A549 (cell line): ENCODE results near the gene PRL.
A peak's percentile ranks its signal among the peaks of the same experiment; 100 is the strongest.

Experiments
- EP300 ChIP-seq, 2 experiments: fragments of >200 bp; sonication (Bioruptor Twin); formaldehyde crosslinking; IDR thresholded peaks; 2 replicates in 1 of 2; 3 replicates in 1 of 2; pipeline ENCODE4 v1.6.1; 2016 to 2017
- MAFK ChIP-seq: fragments of 450-650 bp; IDR thresholded peaks from 2 replicates; pipeline ENCODE4 v1.6.1; 2014; ENCODE audit not compliant: partially characterized antibody
- RFX5 ChIP-seq: fragments of 450-650 bp; IDR thresholded peaks from 2 replicates; pipeline ENCODE4 v1.7.1; 2014; ENCODE audit warnings: antibody characterized with exemption, mild to moderate bottlenecking, moderate library complexity
- ZFP36 ChIP-seq: fragments of 450-650 bp; IDR thresholded peaks from 2 replicates; pipeline ENCODE4 v1.6.1; 2014; ENCODE audit warnings: borderline replicate concordance; ENCODE audit not compliant: partially characterized antibody
- TF ChIP-seq, protein P1 (sequence below): fragments of >200 bp; sonication (Bioruptor Twin); formaldehyde crosslinking; IDR thresholded peaks from 3 replicates; pipeline ENCODE4 v1.5.1; 2016

DNA sequence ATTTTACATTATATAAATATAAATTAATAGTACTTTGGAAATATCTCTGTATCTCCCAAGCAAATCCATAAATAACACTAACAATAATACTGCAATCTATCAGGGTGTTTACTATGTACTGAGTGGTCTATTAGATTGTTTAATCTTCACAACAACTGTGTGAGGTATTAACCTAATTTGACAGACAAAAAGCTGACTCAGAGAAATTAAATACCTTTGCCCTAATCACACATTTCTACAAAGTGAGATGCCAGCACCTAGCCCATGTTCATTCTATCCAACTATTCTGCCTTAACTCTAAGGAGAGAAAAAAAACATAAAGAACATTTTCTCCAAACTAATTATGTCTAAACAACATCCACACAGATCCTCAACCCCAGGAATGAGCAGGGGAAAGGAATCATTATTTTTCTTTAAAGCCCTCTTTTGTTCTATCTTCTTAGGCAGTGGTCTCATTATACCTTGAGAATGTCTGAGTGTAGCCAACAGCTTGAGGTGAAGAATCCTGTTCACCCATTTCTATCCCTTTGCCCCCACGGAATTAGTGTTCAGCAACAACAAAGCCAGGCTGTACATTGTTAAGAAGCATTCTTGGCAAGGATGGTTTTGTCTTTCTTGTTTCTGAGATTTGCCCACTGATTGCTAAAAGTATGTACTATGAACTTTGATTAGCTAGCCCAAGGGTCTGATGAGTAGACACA lies 42.7 kb downstream of the PRL start:
- TF ChIP-seq EP300 (IDR thresholded peaks at IDR 0.05) (no peak), ZFP36 (no peak), RFX5 (no peak), MAFK (peak; percentile 60)
- TF ChIP-seq, protein P1, sequence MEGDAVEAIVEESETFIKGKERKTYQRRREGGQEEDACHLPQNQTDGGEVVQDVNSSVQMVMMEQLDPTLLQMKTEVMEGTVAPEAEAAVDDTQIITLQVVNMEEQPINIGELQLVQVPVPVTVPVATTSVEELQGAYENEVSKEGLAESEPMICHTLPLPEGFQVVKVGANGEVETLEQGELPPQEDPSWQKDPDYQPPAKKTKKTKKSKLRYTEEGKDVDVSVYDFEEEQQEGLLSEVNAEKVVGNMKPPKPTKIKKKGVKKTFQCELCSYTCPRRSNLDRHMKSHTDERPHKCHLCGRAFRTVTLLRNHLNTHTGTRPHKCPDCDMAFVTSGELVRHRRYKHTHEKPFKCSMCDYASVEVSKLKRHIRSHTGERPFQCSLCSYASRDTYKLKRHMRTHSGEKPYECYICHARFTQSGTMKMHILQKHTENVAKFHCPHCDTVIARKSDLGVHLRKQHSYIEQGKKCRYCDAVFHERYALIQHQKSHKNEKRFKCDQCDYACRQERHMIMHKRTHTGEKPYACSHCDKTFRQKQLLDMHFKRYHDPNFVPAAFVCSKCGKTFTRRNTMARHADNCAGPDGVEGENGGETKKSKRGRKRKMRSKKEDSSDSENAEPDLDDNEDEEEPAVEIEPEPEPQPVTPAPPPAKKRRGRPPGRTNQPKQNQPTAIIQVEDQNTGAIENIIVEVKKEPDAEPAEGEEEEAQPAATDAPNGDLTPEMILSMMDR, result no peak
